HG03139 (cell line): ENCODE results near the gene ABCA13.

Experiments
- ATAC-seq: cut with Tn5 transposase; IDR thresholded peaks from one replicate; pipeline ENCODE4 v1.9.1; 2021; ENCODE audit not compliant: unreplicated experiment

ABCA13 gene

DNA sequence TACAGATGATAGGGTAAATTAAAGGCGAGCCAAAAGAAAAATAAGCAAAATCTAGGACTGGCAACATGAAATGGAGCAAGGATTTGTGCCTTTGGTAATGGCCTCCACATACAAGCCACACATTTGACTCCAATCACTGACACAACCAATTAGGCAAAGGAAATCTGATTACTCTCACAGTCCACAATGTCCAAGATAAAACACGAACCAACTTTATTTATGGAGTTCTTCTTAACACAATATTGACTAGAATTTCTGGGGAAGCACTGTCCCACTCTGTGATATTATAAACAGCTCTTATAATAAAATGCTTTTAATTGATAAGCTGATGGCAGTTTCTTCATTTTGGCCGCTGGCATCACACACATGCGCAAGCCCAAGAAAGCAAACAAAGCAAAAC lies 334.2 kb downstream of the ABCA13 start:
- ATAC-seq, result no peak

DNA sequence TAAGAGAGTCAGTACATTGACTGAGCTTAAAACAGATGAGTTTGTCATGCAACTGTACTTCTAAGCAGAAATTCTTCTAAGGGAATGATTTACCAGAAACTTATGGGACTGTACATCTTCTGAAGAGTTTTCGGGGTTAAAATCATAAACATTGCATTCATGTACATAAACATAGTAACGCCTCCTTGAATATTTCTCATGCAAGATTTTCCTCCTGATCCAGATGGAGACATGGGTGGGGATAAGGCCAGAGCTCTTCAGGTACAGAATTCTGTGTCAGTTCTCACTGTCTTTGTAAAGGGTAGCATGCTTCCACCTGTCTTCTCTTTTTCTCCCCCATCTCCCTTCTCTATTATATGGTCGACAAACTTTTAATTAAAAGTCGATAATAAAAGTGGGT lies 335.3 kb downstream of the ABCA13 start:
- no peak for ATAC-seq

DNA sequence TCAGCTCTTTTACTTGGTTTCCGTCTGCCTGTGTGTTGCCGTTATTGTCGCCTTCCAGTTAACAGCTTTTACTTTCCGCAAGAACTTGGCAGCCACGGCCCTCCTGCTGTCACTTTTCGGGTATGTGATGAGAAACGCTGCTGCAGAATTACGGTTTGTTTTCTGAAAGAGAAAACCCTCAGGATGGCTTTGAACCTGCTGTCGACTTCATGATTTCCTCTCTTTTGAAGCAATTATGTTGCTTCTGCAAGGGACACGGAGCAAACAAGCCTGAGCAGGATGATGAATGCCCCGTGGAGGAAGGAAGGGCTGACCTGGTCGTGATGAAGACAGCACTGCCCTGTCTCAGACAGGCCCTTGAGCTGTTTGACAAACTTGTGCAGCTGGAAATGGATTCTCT lies 339.8 kb downstream of the ABCA13 start:
- no peak for ATAC-seq

GRCh38 chr7:48512892-48513291 lies 341.6 kb downstream of the ABCA13 start:
- no peak for ATAC-seq

- ATAC-seq, result no peak
Observed at GRCh38 chr7:48515171-48515570, 343.9 kb downstream of the ABCA13 start.

- ATAC-seq, result no peak
Observed at GRCh38 chr7:48518092-48518491, 346.8 kb downstream of the ABCA13 start.

- ATAC-seq, result no peak
Observed at GRCh38 chr7:48522692-48523091, 351.4 kb downstream of the ABCA13 start.

DNA sequence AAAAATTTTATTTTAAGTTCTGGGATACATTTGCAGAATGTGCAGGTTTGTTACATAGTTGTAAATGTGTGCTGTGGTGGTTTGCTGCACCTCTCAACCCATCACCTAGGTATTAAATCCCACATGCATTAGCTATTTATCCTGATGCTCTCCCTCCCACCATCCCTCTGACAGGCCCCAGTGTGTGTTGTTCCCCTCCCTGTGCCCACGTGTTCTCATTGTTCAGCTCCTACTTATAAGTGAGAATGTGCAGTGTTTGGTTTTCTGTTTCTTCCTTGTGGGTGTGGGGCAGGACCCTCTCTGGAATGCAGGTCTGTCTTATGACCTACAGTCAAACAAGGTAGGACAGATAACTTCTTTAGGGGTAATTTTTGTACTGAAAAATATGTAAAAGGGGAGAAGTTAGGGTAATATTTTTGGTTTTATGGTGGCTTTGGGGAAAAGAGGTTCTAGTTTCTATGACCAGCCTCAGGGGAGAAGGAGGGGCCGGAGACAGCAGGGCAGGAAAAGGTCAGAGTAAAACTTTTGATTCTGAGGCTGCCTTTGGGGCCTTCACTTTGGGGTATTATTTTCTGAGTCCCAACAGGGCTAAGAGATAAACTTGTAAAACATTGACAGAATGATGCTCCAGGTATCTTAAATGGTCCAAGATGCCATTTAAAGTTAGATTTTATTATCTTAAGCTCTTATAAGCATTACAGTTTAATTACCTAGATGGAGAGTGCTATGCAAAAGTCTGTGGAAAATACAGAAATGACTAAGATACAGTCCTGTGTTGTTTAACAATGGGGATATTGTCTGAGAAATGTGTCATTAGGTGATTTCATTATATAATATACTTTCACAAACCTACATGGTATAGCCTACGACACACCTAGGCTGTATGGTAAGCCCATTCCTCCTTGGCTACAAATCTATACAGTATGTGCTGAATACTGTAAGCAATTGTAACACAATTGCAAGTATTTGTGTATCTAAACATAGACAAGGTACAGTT lies 354.8 kb downstream of the ABCA13 start:
- ATAC-seq, result no peak

GRCh38 chr7:48528646-48529045 lies 357.4 kb downstream of the ABCA13 start:
- no peak for ATAC-seq

- no peak for ATAC-seq
Observed at GRCh38 chr7:48537561-48537960, 366.3 kb downstream of the ABCA13 start.

- no peak for ATAC-seq
Observed at GRCh38 chr7:48540746-48541145, 369.5 kb downstream of the ABCA13 start.

DNA sequence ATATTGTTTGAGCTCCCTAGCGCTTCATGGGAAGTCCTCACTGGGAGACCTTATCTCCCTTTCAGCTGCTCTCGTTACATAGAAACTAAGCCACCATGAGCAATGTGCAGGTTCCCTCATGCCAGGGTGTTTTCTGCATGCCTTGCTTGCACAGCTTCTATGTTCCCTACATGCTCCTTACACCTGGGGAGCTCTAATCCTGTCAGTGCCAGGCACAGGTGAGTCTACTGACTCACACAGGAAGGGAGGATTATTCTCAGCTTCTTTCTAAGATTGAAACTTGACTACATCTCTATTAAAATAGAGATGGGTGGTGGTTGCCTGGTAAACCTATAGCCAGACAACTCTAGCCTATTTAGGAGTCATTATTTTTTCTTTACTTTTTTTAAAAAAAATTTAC lies 377.4 kb downstream of the ABCA13 start:
- no peak for ATAC-seq

DNA sequence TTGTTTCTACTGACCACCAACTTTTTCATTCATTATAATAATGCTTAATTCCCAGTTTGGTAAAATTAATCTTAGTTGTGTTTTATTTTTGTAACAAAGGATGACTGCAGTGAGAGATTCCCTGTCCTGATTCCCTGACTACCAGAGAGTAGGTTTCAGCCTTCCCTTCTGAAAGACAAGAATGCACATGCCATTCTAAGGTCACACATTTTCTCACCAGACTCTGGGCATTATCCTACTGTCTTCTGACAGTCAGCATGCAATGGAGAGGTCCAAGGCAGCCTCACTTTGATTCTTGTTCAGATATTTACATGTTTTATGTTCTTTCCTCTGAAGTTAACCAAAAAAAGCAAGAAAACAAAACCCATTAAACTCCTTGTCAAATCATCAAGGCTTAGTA lies 380.4 kb downstream of the ABCA13 start:
- ATAC-seq, result no peak

DNA sequence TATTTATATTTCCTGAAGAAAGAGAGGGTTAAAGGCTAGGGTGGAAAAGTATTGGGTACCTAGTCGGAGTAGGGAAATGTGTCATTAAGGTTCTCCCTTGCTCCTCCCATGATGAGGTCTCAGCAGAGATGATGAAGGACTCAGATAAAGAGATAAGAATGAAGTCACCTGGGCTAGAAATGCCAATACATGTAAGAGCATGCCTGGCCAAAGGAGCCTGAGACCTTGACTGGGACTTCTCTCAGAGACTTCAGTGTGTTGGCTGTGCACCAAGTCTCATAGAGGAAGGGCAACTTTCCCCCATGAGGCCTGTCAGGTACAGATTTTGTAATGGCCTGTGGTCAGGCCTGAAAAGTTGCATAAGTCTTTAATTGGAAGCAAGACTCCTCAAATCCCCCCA lies 392.1 kb downstream of the ABCA13 start:
- ATAC-seq, result no peak

DNA sequence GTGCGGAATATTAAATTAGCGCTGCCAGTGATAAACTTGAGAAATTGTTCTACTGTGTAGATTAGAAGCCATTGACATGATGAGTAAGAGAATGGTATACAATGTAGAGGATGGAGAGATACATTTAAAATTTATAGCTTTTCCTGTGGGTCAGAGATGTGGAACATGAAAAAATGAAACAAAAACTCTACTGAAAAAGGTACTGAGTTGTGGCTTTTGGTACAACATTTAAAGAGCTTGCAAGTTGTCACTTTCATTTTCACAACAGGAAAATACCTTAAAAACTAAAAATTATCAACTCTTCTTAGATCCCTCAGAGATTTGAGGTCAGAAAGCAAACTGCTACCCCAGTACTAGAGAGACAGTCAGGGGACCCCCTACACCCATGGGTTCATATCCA lies 404.3 kb downstream of the ABCA13 start:
- no peak for ATAC-seq

DNA sequence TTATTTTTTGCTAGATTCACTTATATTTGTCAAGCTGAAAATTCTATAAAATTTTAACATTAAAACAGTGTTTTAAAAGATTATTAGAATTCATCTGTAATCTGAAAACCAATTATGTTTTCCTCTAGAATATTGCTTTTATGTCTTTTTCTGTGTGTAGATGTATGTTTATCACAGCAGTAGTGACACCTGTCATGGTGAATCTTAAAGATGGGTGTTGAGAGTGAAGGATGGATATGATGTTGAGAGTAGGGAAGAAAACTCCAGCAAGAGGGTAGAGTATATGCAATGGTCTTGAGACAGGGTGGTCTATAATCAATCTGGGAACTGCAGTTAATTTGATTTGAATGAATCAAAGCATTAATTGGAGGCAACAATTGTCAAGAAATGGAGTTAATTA lies 416.2 kb downstream of the ABCA13 start:
- ATAC-seq, result no peak

DNA sequence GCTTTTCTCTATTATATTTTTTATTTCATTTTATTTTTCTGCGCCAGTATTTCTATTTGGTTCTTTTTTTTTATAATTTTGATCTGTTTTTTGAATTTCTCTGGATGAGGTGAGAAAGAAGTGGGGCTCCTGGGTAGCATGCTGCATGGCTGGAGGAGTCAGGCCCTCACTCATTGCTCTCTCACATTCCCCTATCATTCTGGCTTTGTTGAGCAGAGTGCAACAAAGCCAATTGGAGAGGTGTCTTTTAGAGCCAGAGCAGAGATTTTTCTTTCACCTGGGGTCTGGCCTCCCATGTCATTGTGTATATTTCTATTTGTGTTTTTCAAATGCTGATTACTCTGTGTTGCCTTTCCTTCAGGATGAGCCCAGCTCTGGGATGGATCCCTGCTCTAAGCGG lies 423.1 kb downstream of the ABCA13 start:
- no peak for ATAC-seq

DNA sequence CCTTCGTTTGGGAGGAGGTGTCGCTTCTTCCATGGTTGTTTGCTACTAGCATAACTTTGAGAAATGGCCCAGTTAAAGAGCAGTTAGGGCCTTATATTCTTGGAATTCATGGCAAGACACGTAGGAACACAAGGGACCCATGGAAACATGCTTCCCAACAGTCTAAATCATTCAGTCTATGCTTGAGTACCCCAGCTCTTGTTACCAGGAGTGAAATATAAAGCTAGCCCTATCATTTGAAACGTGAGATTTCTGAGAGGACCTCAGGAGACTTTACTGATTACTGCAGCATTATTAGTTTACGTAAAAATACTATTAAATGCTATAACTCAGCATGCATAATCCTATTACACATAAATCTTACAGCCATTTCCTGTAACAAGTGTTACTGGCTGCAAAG lies 424.5 kb downstream of the ABCA13 start:
- no peak for ATAC-seq

DNA sequence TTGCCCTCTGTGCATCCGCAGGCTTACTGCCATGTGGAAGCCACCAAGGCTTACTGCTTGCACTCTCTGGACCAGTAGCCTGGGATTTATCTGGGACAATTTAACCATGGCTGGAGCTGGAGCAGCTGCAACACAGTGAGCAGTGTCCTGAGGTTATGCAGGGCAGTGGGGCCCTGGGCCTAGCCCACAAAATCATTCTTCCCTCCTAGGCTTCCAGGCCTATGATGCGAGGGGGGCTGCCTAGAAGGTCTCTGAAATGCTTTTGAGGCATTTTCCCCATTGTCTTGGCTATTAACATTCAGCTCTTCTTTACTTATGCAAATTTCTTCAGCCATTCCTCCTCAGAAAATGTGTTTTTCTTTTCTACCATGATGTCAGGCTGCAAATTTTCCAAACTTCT lies 439.4 kb downstream of the ABCA13 start:
- no peak for ATAC-seq

DNA sequence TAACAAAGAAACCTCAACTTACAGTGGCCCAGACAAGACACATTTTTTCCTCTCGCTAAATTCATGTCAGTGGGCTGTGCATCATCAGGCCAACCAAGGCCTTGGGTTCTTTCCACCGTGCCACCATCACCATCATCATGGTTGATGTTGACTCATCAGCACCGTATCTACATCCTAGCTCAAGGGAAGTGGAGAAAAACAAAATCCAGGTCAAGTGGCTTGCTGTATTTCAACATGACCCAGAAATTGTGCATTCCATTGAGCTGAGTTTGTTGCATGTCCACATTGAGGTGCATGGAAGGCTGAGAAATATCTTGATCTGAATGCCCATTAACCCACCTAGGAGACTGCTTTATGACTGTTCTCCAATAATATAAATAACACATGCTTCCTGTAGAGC lies 440.7 kb downstream of the ABCA13 start:
- ATAC-seq, result no peak

GRCh38 chr7:48617508-48617907 lies 446.2 kb downstream of the ABCA13 start:
- no peak for ATAC-seq

- no peak for ATAC-seq
Observed at GRCh38 chr7:48617993-48618392, 446.7 kb downstream of the ABCA13 start.

- ATAC-seq, result no peak
Observed at GRCh38 chr7:48621076-48621475, 449.8 kb downstream of the ABCA13 start.
